CD14-positive monocyte (primary cell): ENCODE results near the gene PEX11G. TPM values are rescaled to one million over a fixed set of nuclear protein-coding genes. Genes with fewer than 3 reads are reported as not detected.

Experiments
- DNase-seq, 3 donors: peaks; one replicate each; pipeline ENCODE4 v3.0.0-alpha.2; 2011 to 2022
- H2AFZ ChIP-seq: 2 replicates; pipeline ENCODE4 v1.6.0; 2012; ENCODE audit warnings: mild to moderate bottlenecking, low read depth, low read length, inconsistent platforms; ENCODE audit not compliant: insufficient read depth, poor library complexity, severe bottlenecking
- H3K27ac ChIP-seq, 2 donors: 1 replicate in 1 of 2; 2 replicates in 1 of 2; pipeline ENCODE4 v1.5.1; 2012 to 2013; ENCODE audit warnings: low read length in 2 of 2, control low read depth in 1 of 2, inconsistent platforms in 1 of 2, low read depth in 1 of 2, mild to moderate bottlenecking in 1 of 2
- H3K27me3 ChIP-seq, 2 donors: one replicate each; pipeline versions ENCODE4 v1.6.0 to v1.6.1; 2011 to 2013; ENCODE audit warnings: low read length in 2 of 2; ENCODE audit not compliant: control insufficient read depth in 2 of 2, insufficient read depth in 2 of 2
- H3K36me3 ChIP-seq, 2 donors: replicated peaks in 1 of 2; 1 replicate in 1 of 2; 2 replicates in 1 of 2; pipeline versions ENCODE4 v1.5.1 to v1.6.1; 2012 to 2013; ENCODE audit warnings: low read length in 2 of 2, control low read depth in 1 of 2, inconsistent platforms in 1 of 2, mild to moderate bottlenecking in 1 of 2; ENCODE audit not compliant: insufficient read depth in 2 of 2, control insufficient read depth in 1 of 2
- H3K4me1 ChIP-seq, 2 donors: 1 replicate in 1 of 2; 2 replicates in 1 of 2; pipeline versions ENCODE4 v1.5.1 to v1.6.1; 2012 to 2013; ENCODE audit warnings: low read length in 2 of 2, control low read depth in 1 of 2, inconsistent platforms in 1 of 2, mild to moderate bottlenecking in 1 of 2, moderate library complexity in 1 of 2; ENCODE audit not compliant: insufficient read depth in 2 of 2, control insufficient read depth in 1 of 2
- H3K4me2 ChIP-seq: replicated peaks from 2 replicates; pipeline ENCODE3; 2012; ENCODE audit warnings: low read length, moderate library complexity, mild to moderate bottlenecking; ENCODE audit not compliant: poor library complexity, severe bottlenecking; ENCODE audit errors: extremely low read depth
- H3K4me3 ChIP-seq, 3 experiments: fragments of 200-600 bp in 1 of 3; sonication (generic) in 1 of 3; replicated peaks in 1 of 3; 1 replicate in 2 of 3; 2 replicates in 1 of 3; pipeline ENCODE4 v1.5.1; 2011 to 2013; ENCODE audit warnings: low read length in 3 of 3, mild to moderate bottlenecking in 3 of 3, control low read depth in 2 of 3, low read depth in 2 of 3, inconsistent platforms in 1 of 3, moderate library complexity in 1 of 3
- H3K79me2 ChIP-seq: 2 replicates; pipeline ENCODE4 v1.6.0; 2012; ENCODE audit warnings: mild to moderate bottlenecking, control low read depth, inconsistent platforms, low read length, moderate library complexity; ENCODE audit not compliant: insufficient read depth
- H3K9ac ChIP-seq: 2 replicates; pipeline ENCODE4 v1.6.0; 2017; ENCODE audit warnings: low read length, mild to moderate bottlenecking; ENCODE audit not compliant: insufficient read depth, poor library complexity, severe bottlenecking
- H3K9me3 ChIP-seq, 2 donors: replicated peaks in 1 of 2; 1 replicate in 1 of 2; 2 replicates in 1 of 2; pipeline versions ENCODE4 v1.5.1 to v1.6.1; 2012 to 2013; ENCODE audit warnings: low read length in 2 of 2, control low read depth in 1 of 2; ENCODE audit not compliant: control insufficient read depth in 1 of 2, insufficient read depth in 1 of 2
- H4K20me1 ChIP-seq: 2 replicates; pipeline ENCODE4 v1.6.0; 2012; ENCODE audit warnings: mild to moderate bottlenecking, low read length, control low read depth, moderate library complexity; ENCODE audit not compliant: insufficient read depth
- H3K27ac Mint-ChIP-seq, 7 donors: one replicate each; pipeline ENCODE4 v1.8.0; 2020; ENCODE audit warnings: mild to moderate bottlenecking in 7 of 7, mixed read lengths in 7 of 7, moderate library complexity in 6 of 7, inconsistent platforms in 2 of 7
- H3K27me3 Mint-ChIP-seq, 3 donors: one replicate each; pipeline ENCODE4 v1.8.0; 2021 to 2022; ENCODE audit warnings: low read depth in 3 of 3, mild to moderate bottlenecking in 3 of 3, mixed read lengths in 3 of 3, moderate library complexity in 3 of 3, inconsistent platforms in 1 of 3
- H3K36me3 Mint-ChIP-seq, 2 donors: one replicate each; pipeline ENCODE4 v1.8.0; 2020; ENCODE audit warnings: mixed read lengths in 2 of 2, inconsistent platforms in 1 of 2, mild to moderate bottlenecking in 1 of 2
- H3K4me1 Mint-ChIP-seq: one replicate; pipeline ENCODE4 v1.8.0; 2020; ENCODE audit warnings: mild to moderate bottlenecking, mixed read lengths
- H3K4me3 Mint-ChIP-seq, 2 donors: one replicate each; pipeline ENCODE4 v1.8.0; 2020; ENCODE audit warnings: mild to moderate bottlenecking in 2 of 2, mixed read lengths in 2 of 2, moderate library complexity in 1 of 2
- H3K9me3 Mint-ChIP-seq, 7 donors: one replicate each; pipeline ENCODE4 v1.8.0; 2020 to 2022; ENCODE audit warnings: mixed read lengths in 7 of 7, mild to moderate bottlenecking in 6 of 7, moderate library complexity in 6 of 7, inconsistent platforms in 2 of 7
- WGBS: methylation state at CpG from one replicate; pipeline ENCODE4 v1.1.5; 2013; ENCODE audit warnings: missing lambda C conversion rate; ENCODE audit not compliant: insufficient coverage; 5-methylcytosine and 5-hydroxymethylcytosine counted together
- intact Hi-C, 2 donors: fragments of 100-400 bp; cut with micrococcal nuclease; formaldehyde crosslinking; loops; one replicate each; pipeline versions ENCODE4 v1.15.0 to v1.15.1; 2023
- polyA plus RNA-seq, 3 donors: library from polyadenylated mRNA; depleted of rRNA in 1 of 3; unstranded in 2 of 3; stranded (reverse) in 1 of 3; fragments of 300-500 nt in 2 of 3; fragments of >200 nt in 1 of 3; fragmentation: Illumina TruSeq in 2 of 3; gene quantifications; 1 replicate in 2 of 3; 2 replicates in 1 of 3; pipeline ENCODE4 v1.2.3, GENCODE V29; 2012 to 2021
- TF ChIP-seq, protein P1 (sequence below): fragments of 200-600 bp; IDR thresholded peaks from one replicate; pipeline ENCODE4 v1.8.0; 2022; ENCODE audit warnings: antibody characterized with exemption, mild to moderate bottlenecking

The PEX11G gene
- polyA plus RNA-seq, 3 donors: 0.77 to 3.0 (median 1.4) TPM

DNA sequence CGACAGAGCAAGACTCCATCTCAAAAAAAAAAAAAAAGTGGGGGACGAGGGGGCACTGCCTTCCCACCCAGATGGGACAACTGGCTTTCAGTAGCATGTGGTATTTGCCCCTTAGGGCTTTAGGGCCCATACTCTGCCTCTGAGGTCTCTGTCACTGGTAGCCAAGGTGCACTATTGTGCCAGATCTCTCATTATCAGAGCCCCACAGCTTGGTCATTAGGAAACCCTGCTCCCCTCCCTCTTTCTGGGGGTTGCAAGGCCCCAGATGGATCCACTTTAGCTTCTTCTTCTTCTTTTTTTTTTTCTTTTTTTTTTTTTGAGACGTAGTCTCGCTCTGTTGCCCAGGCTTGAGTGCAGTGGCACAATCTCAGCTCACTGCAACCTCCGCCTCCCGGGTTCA is 15.8 kb upstream of the PEX11G start:
- peaks cover 34% of the 10 kb centered on the region for H3K4me1 Mint-ChIP-seq

DNA sequence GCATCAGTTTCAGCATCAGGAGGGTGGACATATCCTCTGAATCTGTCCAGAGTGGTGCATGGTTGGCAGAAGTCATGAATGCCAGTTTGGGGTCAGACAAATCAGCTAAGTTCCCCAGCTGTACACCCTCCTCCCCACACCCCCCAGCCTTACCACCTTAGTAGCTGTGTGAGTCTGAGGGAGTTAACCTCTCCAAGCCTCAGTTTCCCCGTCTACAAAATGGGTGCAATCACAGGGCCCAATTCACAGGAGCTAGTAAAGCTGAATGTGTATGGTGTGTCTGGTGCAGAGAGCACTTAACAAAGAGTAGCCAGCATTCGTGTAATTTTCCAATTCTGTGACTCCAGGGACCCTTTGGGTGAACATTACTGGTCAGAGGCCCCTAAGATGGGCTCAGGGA is 13.7 kb upstream of the PEX11G start:
- Histone ChIP-seq H3K79me2 (no peaks in the 10 kb centered on the region), H3K4me3 (no peak overlapping the region), H3K36me3 (no peaks in the 10 kb centered on the region), H3K27me3 (peaks cover 6 to 39% of the 10 kb centered on the region in 2 donors), H3K4me1 (peaks cover 47 to 61% of the 10 kb centered on the region in 2 donors), H4K20me1 (no peaks in the 10 kb centered on the region), H3K4me2 (no peak overlapping the region), H3K9ac (no peak overlapping the region), H3K9me3 (peaks cover 0 to 6% of the 10 kb centered on the region in 2 donors), H3K27ac (no peak overlapping the region), H2AFZ (no peak overlapping the region)
- H3K9me3 Mint-ChIP-seq: peaks cover 5 to 16% (median 7%) of the 10 kb centered on the region in 7 donors
- WGBS: 71% methylated on average over 1 of the region's 2 CpGs
- H3K27me3 Mint-ChIP-seq: peaks cover 37 to 60% (median 58%) of the 10 kb centered on the region in 3 donors
- no peaks in the 10 kb centered on the region for H3K36me3 Mint-ChIP-seq
- no peak for DNase-seq
- intact Hi-C loops: no loop called here
- no peak overlapping the region for H3K27ac Mint-ChIP-seq
- TF ChIP-seq, protein P1, sequence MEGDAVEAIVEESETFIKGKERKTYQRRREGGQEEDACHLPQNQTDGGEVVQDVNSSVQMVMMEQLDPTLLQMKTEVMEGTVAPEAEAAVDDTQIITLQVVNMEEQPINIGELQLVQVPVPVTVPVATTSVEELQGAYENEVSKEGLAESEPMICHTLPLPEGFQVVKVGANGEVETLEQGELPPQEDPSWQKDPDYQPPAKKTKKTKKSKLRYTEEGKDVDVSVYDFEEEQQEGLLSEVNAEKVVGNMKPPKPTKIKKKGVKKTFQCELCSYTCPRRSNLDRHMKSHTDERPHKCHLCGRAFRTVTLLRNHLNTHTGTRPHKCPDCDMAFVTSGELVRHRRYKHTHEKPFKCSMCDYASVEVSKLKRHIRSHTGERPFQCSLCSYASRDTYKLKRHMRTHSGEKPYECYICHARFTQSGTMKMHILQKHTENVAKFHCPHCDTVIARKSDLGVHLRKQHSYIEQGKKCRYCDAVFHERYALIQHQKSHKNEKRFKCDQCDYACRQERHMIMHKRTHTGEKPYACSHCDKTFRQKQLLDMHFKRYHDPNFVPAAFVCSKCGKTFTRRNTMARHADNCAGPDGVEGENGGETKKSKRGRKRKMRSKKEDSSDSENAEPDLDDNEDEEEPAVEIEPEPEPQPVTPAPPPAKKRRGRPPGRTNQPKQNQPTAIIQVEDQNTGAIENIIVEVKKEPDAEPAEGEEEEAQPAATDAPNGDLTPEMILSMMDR: no peak
- H3K4me3 Mint-ChIP-seq: peak overlapping the region in 1 of 2 donors; percentile 68
- peaks cover 43% of the 10 kb centered on the region for H3K4me1 Mint-ChIP-seq

More for the DNA sequence above, 15.8 kb upstream of the PEX11G start:
- Mint-ChIP-seq H3K4me3 (peak overlapping the region in 1 of 2 donors; percentile 76), H3K9me3 (peaks cover 6 to 16% (median 7%) of the 10 kb centered on the region in 7 donors), H3K27me3 (peaks cover 39 to 64% (median 58%) of the 10 kb centered on the region in 3 donors), H3K36me3 (no peaks in the 10 kb centered on the region), H3K27ac (no peak overlapping the region)
- DNase-seq: no peak
- Histone ChIP-seq H3K27ac (no peak overlapping the region), H2AFZ (no peak overlapping the region), H3K4me3 (no peak overlapping the region), H3K9me3 (peaks cover 0 to 6% of the 10 kb centered on the region in 2 donors), H3K4me1 (peaks cover 35 to 50% of the 10 kb centered on the region in 2 donors), H4K20me1 (no peaks in the 10 kb centered on the region), H3K27me3 (peaks cover 6 to 39% of the 10 kb centered on the region in 2 donors), H3K36me3 (no peaks in the 10 kb centered on the region), H3K4me2 (no peak overlapping the region), H3K9ac (no peak overlapping the region), H3K79me2 (no peaks in the 10 kb centered on the region)
- TF ChIP-seq, protein P1: no peak
- 39% methylated on average over 2 of the region's 6 CpGs for WGBS
- intact Hi-C loops: loop anchor here (5.0 kb wide), 1 partner anchor 32 kb away; no protein-coding TSS in a partner anchor
